Thoracic aorta (tissue), 2 donors: Measurements from ENCODE around the gene GPC1. TPM values are rescaled to one million over a fixed set of nuclear protein-coding genes. Genes with fewer than 3 reads are reported as not detected.

Source experiments
- ATAC-seq: fragments of 150-250 bp; one replicate; pipeline ENCODE4 v1.8.0; 2017; ENCODE audit warnings: low read depth; ENCODE audit not compliant: insufficient number of reproducible peaks, low FRiP score
- DNase-seq: peaks from one replicate; pipeline ENCODE4 v3.0.0-alpha.2; 2020; ENCODE audit warnings: low spot score
- H3K27ac ChIP-seq, 2 donors: fragments of 200-600 bp; sonication (generic); 1 replicate in 1 of 2; 2 replicates in 1 of 2; pipeline ENCODE4 v1.5.1; 2016; ENCODE audit warnings: mild to moderate bottlenecking in 2 of 2, moderate library complexity in 2 of 2
- H3K27me3 ChIP-seq: fragments of 200-600 bp; sonication (generic); replicated peaks from 2 replicates; pipeline ENCODE4 v1.6.0; 2016; ENCODE audit warnings: mild to moderate bottlenecking; ENCODE audit not compliant: insufficient read depth
- H3K36me3 ChIP-seq: fragments of 200-600 bp; sonication (generic); one replicate; pipeline ENCODE4 v1.5.1; 2016
- H3K4me1 ChIP-seq, 2 donors: fragments of 200-600 bp; sonication (generic); 1 replicate in 1 of 2; 2 replicates in 1 of 2; pipeline versions ENCODE4 v1.5.1 to v1.6.0; 2016; ENCODE audit warnings: low read depth in 2 of 2, mild to moderate bottlenecking in 1 of 2; ENCODE audit not compliant: control insufficient read depth in 1 of 2
- H3K4me3 ChIP-seq: fragments of 200-600 bp; sonication (generic); 2 replicates; pipeline ENCODE4 v1.5.1; 2016; ENCODE audit warnings: mild to moderate bottlenecking
- H3K9me3 ChIP-seq: fragments of 200-600 bp; sonication (generic); 2 replicates; pipeline ENCODE4 v1.5.1; 2016
- total RNA-seq, 2 donors: library from RNA; depleted of rRNA; stranded (reverse); fragments of >200 nt; gene quantifications; one replicate each; pipeline versions ENCODE4 v1.1.0 to v1.2.3, GENCODE V29; 2016
- TF ChIP-seq, protein P1 (sequence below): fragments of 200-600 bp; sonication (generic); IDR thresholded peaks from one replicate; pipeline ENCODE4 v1.5.1; 2019; ENCODE audit warnings: antibody characterized with exemption

GPC1 gene
- total RNA-seq, 2 donors from 2014 or later = 94.2 to 162 TPM

DNA sequence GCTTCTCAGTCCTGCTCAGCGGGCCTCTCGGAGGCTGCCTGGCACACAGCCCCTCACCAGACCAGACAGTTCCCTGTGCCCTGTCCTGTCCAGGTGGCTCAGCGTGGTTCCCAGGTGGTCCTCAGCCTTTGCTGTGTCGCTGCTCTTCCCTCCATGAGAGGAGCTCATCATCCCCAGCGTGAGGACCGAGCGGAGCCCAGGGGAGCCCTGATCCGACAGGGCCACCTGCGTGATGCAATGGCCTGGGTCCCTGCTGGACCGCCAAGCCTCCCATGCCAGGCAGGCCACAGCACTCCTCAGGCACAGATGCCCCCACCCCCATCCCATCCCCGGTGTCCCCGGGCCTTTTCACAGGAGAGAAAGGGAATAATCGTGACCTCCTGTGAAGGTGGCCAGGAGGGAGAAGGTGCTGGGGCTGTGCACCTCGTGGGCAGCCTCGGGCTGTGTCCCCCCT is 4.3 kb downstream of the GPC1 start:
- Histone ChIP-seq H3K9me3 (no peaks in the 10 kb centered on the region), H3K27me3 (no peaks in the 10 kb centered on the region), H3K27ac (no peak overlapping the region), H3K4me3 (no peak overlapping the region), H3K4me1 (peaks cover 15 to 35% of the 10 kb centered on the region in 2 donors), H3K36me3 (no peaks in the 10 kb centered on the region)
- ATAC-seq = no peak
- no peak for DNase-seq
- TF ChIP-seq, protein P1, sequence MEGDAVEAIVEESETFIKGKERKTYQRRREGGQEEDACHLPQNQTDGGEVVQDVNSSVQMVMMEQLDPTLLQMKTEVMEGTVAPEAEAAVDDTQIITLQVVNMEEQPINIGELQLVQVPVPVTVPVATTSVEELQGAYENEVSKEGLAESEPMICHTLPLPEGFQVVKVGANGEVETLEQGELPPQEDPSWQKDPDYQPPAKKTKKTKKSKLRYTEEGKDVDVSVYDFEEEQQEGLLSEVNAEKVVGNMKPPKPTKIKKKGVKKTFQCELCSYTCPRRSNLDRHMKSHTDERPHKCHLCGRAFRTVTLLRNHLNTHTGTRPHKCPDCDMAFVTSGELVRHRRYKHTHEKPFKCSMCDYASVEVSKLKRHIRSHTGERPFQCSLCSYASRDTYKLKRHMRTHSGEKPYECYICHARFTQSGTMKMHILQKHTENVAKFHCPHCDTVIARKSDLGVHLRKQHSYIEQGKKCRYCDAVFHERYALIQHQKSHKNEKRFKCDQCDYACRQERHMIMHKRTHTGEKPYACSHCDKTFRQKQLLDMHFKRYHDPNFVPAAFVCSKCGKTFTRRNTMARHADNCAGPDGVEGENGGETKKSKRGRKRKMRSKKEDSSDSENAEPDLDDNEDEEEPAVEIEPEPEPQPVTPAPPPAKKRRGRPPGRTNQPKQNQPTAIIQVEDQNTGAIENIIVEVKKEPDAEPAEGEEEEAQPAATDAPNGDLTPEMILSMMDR = no peak

DNA sequence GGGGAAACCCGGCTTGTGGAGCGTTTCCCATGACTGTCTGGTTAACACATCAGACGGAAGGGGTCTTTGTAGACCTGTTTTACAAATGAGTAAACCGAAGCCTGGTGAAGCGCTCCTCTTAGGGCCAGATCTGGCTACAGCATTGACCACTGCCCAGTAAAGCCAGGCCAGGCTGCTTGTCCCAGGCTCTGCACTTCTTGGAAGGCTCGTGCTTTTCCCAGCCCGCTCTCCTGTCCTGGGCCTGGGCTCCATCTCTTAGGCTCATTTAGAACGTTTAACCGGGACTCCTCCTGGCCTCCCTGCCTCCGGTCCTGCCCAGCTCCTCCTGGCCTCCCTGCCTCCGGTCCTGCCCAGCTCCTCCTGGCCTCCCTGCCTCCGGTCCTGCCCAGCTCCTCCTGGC is 4.8 kb downstream of the GPC1 start:
- no peaks in the 10 kb centered on the region for H3K27me3 ChIP-seq
- TF ChIP-seq, protein P1 = no peak
- no peak for DNase-seq

DNA sequence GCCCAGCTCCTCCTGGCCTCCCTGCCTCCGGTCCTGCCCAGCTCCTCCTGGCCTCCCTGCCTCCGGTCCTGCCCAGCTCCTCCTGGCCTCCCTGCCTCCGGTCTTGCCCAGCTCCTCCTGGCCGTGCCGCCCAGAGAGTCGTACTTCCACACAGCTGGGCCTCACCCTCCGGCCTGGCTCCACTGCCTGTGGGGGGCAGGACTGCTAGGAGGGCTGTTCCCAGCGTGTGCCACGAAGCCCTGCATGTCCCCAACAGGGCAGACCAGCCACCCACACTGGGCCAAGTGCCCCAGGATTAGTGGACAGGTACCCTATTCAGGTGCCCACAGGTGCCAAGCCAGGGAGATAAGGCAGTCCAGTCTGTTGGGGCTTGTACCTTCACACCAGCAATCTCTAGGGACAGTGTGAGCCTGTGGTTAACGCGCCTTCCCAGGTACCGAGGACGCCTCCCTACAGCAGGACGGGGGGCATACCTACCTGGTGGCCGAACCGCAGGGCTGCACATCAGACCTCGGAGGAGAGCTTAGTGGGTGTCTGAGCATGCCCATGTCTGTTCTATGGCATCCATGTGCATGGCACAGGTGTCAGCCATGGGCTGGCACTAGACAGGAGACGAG is 5.3 kb downstream of the GPC1 start:
- Histone ChIP-seq H3K4me1 (peaks cover 15 to 33% of the 10 kb centered on the region in 2 donors), H3K27me3 (no peaks in the 10 kb centered on the region), H3K4me3 (no peak overlapping the region), H3K27ac (no peak overlapping the region), H3K9me3 (no peaks in the 10 kb centered on the region), H3K36me3 (no peaks in the 10 kb centered on the region)
- ATAC-seq (no peak), DNase-seq (no peak)
- TF ChIP-seq, protein P1 = no peak

More for the DNA sequence above, 4.8 kb downstream of the GPC1 start:
- ATAC-seq = no peak
- no peaks in the 10 kb centered on the region for H3K9me3 ChIP-seq
- peaks cover 15 to 33% of the 10 kb centered on the region in 2 donors for H3K4me1 ChIP-seq
- H3K36me3 ChIP-seq = no peaks in the 10 kb centered on the region
- H3K27ac ChIP-seq = no peak overlapping the region
- no peak overlapping the region for H3K4me3 ChIP-seq

DNA sequence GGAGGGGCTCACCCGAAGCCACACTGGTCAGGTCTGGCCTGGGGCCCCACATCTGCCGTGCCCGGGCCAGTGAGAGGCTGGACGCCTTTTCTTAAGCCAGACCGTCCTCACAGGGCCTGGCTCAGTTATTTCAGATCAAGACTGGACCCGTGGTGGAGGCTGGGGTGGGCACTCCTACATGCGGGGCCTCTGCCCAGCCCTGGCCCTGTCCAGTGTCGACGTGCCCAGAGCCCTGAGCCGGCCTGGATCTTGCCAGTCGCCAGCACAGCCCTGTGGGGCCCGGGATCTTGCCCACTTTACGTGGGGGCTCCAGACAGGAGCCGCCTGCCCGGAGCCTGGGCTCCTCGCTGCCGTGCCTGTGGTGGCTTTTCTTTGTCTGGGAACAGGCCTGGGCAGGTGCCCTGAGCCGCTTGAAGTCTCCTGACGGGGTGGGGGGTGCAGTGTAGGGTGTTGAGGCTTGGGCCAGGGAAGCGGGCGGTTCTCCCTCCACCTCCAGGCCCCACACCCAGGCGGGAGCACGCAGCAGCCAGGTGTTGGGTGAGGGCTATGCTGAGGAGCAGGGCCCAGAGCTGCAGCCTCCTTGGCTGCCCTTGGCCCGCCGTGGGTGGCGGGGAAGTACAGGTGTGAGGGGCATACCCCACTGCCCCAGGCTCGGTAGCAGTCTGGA is 6.0 kb downstream of the GPC1 start:
- no peak for ATAC-seq
- no peaks in the 10 kb centered on the region for H3K36me3 ChIP-seq
- no peak overlapping the region for H3K27ac ChIP-seq
- no peak overlapping the region for H3K4me3 ChIP-seq
- TF ChIP-seq, protein P1 = no peak
- H3K9me3 ChIP-seq = no peaks in the 10 kb centered on the region
- no peak for DNase-seq
- H3K4me1 ChIP-seq = peaks cover 15 to 32% of the 10 kb centered on the region in 2 donors
- H3K27me3 ChIP-seq = no peaks in the 10 kb centered on the region

DNA sequence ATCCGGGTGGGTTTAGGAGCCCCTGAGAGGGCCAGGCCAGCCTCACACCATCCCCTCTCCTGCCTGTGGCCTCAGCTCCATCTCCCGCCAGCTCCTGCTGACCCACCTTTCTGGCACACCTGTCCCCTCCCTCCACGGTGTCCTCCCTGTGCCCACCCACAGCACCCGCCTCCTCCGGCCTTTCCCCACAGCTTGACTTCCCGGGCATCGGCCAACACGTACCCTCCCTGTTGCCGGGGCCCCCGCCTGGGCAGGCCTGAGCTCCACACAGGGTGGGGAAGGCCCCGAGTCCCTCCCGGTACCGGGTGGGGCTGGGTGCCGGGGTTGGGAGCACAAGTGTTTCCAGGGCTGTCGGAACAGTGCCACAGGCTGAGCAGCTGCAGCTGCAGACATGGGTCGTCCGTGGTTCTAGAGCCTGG is 6.5 kb downstream of the GPC1 start:
- Histone ChIP-seq H3K27ac (no peak overlapping the region), H3K4me3 (no peak overlapping the region), H3K27me3 (no peaks in the 10 kb centered on the region), H3K9me3 (no peaks in the 10 kb centered on the region), H3K4me1 (peaks cover 10 to 26% of the 10 kb centered on the region in 2 donors), H3K36me3 (no peaks in the 10 kb centered on the region)
- DNase-seq = no peak
- TF ChIP-seq, protein P1 = no peak
- no peak for ATAC-seq
